NCI-H146 treated with DMSO at 0.1 percent for 48 hours (cell line): ENCODE measurements around the gene CETN2.
"Not testable (repeated sequence)": the region's sequence is repeated elsewhere in the genome, so short reads cannot be mapped to it uniquely, and the experiment has no call there.

Source experiments
- DNase-seq: peaks from one replicate; lab custom pipeline; 2025; ENCODE audit not compliant: unreplicated experiment; lab: John Stamatoyannopoulos, UW

The CETN2 gene

GRCh38 chrX:152833378-152833777 is 2.8 kb upstream of the CETN2 start:
- DNase-seq: no peak

- DNase-seq: no peak
Observed at GRCh38 chrX:152832520-152832919, 2.0 kb upstream of the CETN2 start.

DNA sequence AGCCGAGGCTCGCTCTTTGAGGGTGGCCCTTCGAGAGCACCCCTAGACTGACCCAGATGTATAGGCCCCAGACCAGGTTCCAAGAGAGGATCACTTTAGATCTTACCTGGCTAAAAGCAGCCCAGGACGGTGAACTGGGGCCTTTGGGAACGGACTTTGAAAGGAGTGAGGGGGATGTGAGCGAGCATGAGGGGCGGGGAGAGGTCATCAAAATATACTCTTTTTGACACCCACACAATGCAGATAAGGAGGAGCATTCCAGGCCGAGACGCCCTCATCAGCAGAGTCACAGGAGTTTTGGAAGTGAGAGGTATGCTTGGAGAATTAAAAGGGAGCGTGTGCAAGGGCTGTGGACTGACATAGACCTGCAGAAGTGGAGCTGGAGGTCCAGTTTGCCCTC is 834 bp upstream of the CETN2 start:
- DNase-seq: no peak

DNA sequence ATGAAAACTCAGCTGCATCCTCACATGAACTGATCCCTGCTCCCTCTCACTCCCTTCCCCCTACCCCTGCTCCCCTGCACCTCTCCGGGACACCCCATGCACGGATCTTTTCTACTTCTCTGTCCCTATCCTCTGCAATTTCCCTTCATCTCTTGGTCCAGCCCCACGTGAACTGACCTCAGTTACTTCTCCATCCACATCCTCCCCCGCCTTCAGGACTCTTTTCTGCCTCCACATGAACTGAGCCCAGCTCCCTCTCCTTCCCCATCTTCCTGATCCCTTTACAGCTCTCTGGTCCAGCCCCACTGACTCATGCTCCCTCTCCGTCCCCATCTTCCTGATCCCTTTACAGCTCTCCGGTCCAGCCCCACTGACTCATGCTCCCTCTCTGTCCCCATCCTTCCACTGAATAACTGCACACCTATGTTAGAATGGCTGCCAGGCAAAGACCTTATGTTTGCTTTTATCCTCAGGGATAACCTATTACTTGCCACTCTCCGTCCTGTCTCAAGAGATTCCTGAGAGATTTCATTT is 5.6 kb downstream of the CETN2 start:
- DNase-seq: no peak

GRCh38 chrX:152823657-152824056 is 6.9 kb downstream of the CETN2 start:
- no peak for DNase-seq

- DNase-seq: no peak
Observed at GRCh38 chrX:152822383-152823086, 8.0 kb downstream of the CETN2 start.

DNA sequence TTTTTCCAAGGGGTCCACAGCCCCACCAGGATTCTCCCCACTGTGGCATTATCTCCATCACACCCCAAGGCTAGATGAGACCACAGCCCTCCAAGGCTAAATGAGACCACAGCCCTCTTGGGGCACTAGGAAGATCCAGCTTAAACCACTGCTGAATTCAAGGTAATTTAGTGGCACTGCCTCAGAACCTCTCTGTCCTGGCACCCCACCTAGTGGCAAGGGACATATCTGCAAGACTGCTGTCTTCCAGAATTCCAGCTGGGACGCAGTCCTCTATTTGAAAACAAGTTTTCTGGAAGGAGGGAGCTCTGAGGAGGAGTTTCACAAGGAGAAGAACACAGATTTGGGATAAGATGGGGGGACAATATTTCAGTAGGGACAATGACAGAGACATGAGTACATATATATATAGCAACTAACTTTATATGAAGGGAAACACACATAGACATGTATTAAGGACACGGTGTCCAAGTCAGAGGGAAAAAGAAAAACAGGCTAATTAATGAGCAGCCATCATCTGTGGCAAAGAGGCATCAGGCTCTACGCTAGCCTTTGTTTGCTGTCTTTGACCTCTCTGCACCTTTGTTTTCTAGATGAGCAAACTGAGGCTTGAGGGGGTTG is 9.3 kb downstream of the CETN2 start:
- DNase-seq: peak; percentile 4

GRCh38 chrX:152819732-152820131 is 10.8 kb downstream of the CETN2 start:
- no peak for DNase-seq

GRCh38 chrX:152819266-152819665 is 11.3 kb downstream of the CETN2 start:
- no peak for DNase-seq

- no peak for DNase-seq
Observed at GRCh38 chrX:152818356-152818755, 12.2 kb downstream of the CETN2 start.

DNA sequence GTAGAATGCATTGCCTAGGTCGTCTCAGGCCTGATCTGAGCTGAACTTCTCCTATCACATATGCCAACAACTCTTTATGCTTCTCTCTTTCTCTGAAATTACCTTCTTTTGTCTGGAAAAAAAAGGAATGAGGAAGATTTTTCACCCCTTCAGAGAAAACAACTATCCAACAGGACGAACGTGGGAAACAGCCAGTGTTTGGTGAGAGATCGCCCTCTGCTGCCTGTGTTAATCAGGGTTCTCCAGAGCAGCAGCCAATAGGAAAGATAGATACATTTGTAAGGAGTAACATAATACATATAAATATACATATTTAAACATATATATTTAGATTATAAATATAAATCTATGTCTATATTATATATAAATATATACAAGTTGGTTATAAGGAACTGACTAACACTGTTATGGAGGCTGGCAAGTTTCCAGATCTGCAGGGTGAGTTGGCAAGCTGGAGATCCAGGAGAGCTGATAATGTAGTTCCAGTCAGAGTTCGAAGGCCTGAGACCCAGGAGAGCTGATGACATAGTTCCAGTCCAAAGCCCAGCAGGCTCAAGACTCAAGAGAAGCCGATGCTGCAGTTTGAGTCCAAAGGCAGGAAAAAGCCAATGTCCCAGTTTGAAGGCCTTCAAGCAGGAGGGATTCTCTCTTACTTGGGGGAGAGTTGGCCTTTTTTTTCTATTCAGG is 13.3 kb downstream of the CETN2 start:
- DNase-seq: no peak

DNA sequence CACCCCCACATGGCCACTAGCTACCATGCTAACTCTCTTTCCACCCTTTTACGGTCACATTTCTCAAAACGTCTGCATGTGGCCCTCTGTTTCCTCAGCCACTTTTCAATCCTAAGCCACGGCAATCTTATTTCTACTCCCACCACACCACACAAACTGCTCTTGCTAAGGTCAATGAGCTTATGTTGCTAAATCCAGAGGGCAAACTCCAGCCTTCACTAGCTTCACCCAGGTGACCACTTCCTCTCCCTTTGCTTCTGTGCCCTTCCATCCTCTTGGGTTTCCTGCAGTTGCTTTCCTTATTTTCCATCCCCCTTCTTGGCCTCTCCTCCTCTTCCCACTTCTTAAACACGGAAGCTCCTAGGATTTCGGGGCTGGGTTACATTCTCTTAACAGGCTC is 16.5 kb downstream of the CETN2 start:
- no peak for DNase-seq

DNA sequence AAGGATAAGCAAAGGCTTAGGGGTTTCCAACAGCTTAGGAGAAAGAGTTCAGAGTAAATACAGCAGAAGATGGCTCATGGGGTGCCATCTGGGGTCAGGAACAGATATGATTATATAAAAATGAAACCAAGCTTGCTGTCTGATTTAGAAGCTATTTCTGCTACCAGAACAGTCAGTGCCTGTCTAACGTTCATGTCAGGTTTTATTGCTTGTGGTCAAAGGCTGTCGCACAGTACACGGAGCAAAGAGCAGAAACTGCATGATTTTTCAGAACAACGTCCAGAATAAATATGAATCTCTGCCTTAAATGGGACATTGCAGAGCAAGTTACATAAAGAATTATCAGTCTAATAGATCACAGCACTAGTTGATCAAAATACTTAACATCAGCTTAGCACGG is 17.4 kb downstream of the CETN2 start:
- DNase-seq: no peak

GRCh38 chrX:152810403-152810802 is 20.2 kb downstream of the CETN2 start:
- DNase-seq: no peak

GRCh38 chrX:152806035-152806434 is 24.5 kb downstream of the CETN2 start:
- DNase-seq: no peak

GRCh38 chrX:152798945-152799344 is 31.6 kb downstream of the CETN2 start:
- no peak for DNase-seq

DNA sequence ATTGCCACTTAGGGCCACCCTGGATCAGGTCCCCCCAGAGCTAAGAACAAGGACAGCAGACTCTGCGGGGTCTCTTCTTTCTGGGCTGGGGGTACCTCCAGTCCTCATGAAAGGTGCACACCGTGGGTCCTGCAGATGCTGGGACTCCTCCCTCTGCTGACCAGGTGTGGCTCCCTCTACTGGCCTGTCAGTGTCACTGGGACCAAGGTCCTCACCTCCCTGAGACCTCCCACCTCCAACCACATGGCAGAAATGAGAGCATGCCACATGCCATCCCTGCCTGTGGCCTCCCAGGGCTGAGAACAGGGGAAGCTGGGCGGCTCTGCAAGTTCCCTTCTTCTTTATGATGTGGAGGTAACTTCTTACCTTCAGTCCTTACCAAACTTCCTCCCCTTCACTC is 43.5 kb downstream of the CETN2 start:
- not testable (repeated sequence) for DNase-seq
